Measurements from ENCODE around the gene TSPAN4.

DNA sequence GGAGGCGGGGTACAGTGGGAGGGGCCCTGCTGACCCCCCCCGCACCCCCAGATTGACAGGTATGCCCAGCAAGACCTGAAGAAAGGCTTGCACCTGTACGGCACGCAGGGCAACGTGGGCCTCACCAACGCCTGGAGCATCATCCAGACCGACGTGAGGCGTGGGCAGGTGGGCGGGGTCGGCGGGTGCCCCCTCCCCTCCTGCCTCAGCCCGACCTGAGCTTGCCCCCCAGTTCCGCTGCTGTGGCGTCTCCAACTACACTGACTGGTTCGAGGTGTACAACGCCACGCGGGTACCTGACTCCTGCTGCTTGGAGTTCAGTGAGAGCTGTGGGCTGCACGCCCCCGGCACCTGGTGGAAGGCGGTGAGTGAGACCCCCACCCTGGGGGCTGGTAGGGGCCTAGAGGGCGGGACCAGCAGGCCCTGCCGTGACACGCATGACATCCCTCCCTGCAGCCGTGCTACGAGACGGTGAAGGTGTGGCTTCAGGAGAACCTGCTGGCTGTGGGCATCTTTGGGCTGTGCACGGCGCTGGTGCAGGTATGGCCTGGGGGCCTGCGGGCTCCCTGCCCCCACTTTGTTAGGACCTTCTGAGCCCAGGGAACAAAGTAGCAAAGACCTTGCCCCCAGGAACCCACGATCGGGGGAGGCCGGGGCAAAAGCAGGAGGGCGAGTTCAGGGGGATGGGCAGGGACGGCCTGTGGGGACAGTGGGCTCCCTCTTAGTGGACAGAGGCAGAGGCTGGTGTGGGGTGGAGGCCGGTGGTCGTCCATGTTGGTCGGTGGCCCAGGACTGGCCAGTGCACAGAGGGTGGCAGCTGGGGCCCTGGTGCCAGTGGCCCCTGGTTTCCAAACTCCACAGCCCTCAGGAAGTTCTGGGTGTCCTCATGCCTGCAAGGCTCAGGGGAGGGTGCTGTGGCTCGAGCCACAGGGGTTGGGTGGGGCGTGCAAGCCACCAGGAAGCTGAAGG, 23.1 kb downstream of the TSPAN4 start:
- TF ChIP-seq POLR2A (IDR thresholded peaks at IDR 0.05; ENCODE audit: low read depth, low read length) (peak; percentile 65), IKZF1 (conservative IDR thresholded peaks at IDR 0.05) (no peak), EZH2 (IDR thresholded peaks at IDR 0.05; ENCODE audit: borderline replicate concordance, control insufficient read depth, low read depth, low read length) (no peak)
- TF ChIP-seq, protein P1, sequence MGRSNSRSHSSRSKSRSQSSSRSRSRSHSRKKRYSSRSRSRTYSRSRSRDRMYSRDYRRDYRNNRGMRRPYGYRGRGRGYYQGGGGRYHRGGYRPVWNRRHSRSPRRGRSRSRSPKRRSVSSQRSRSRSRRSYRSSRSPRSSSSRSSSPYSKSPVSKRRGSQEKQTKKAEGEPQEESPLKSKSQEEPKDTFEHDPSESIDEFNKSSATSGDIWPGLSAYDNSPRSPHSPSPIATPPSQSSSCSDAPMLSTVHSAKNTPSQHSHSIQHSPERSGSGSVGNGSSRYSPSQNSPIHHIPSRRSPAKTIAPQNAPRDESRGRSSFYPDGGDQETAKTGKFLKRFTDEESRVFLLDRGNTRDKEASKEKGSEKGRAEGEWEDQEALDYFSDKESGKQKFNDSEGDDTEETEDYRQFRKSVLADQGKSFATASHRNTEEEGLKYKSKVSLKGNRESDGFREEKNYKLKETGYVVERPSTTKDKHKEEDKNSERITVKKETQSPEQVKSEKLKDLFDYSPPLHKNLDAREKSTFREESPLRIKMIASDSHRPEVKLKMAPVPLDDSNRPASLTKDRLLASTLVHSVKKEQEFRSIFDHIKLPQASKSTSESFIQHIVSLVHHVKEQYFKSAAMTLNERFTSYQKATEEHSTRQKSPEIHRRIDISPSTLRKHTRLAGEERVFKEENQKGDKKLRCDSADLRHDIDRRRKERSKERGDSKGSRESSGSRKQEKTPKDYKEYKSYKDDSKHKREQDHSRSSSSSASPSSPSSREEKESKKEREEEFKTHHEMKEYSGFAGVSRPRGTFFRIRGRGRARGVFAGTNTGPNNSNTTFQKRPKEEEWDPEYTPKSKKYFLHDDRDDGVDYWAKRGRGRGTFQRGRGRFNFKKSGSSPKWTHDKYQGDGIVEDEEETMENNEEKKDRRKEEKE (IDR thresholded peaks at IDR 0.05) = no peak
